Measurements from ENCODE around the gene NDUFA12. TPM values are rescaled to one million over a fixed set of nuclear protein-coding genes. Genes with fewer than 3 reads are reported as not detected.

NDUFA12 gene
- total RNA-seq, 1 experiment from 2014 or later: 79.7 TPM

DNA sequence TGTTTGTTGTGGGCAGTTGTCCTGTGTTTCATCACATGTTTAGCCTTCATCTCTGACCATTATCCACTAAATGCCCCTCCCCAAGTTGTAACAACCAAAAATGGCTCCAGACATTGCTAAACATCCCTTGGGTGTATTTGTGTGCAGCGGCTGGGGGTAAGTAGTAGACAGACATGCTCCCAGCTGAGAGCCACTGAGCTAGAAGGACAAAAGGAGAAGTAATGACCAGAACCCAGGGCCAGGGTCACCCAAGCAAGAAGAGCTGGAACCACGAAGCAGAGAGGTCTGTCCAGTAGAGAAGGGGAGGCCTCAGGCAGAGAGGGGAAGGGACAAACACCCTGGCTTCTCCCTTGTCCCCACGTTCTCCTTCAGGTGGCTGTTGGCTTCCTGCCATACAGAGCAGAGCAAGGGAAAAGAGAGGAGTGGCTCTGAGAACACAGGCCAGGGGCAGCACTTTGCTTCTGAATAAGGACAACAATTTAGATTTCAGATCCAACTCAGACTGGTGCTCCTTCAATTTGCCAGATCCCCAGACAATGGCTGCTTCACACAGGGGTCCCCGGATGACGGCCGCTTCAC, 55.2 kb downstream of the NDUFA12 start:
- TF ChIP-seq ZFX (IDR thresholded peaks at IDR 0.05): no peak
- no peak overlapping the region for H3K27ac ChIP-seq (ENCODE audit: low read depth, low read length)
- no peak overlapping the region for H2AFZ ChIP-seq (ENCODE audit: low read depth, low read length, poor library complexity, severe bottlenecking)
- intact Hi-C loops (cut with micrococcal nuclease): no loop called here
- H3K4me2 ChIP-seq (ENCODE audit: low read length): no peak overlapping the region
- ChIA-PET CTCF (no interaction called here), RAD21 (ENCODE audit: low non-redundant PET in 1 of 2, low total read pairs in 2 of 2, uncharacterized antibody in 2 of 2, unreplicated experiment in 2 of 2) (no interaction called here), POLR2A (no interaction called here)
- no peak overlapping the region for H3K4me3 ChIP-seq (replicated peaks in 1 of 2; ENCODE audit: low read depth in 1 of 2, low read length in 2 of 2)
- BruUV-seq (replicated peaks): no TSS peak
- no peaks in the 10 kb centered on the region for H3K9me3 ChIP-seq (ENCODE audit: control insufficient read depth in 1 of 2, insufficient read depth in 1 of 2, low read depth in 1 of 2, low read length in 2 of 2)
- H3K27me3 ChIP-seq (ENCODE audit: insufficient read depth, low read length): no peaks in the 10 kb centered on the region
- no peaks in the 10 kb centered on the region for H4K20me1 ChIP-seq (ENCODE audit: insufficient read depth)
- no peak for ATAC-seq
- no peaks in the 10 kb centered on the region for H3K79me2 ChIP-seq (ENCODE audit: insufficient read depth, low read length)
- H3K9ac ChIP-seq (ENCODE audit: low read length): no peak overlapping the region
- no peaks in the 10 kb centered on the region for H3K36me3 ChIP-seq (ENCODE audit: control insufficient read depth in 1 of 2, insufficient read depth in 2 of 2, low read length in 2 of 2)
- peaks cover 0 to 1% of the 10 kb centered on the region in 2 experiments; a peak in 1 of 4 replicates for H3K4me1 ChIP-seq (ENCODE audit: control insufficient read depth in 1 of 2, insufficient read depth in 2 of 2, low read length in 2 of 2)
- no peak for DNase-seq (ENCODE audit: low read depth, low spot score)
- H3K9me2 ChIP-seq (ENCODE audit: insufficient read depth): no peaks in the 10 kb centered on the region

DNA sequence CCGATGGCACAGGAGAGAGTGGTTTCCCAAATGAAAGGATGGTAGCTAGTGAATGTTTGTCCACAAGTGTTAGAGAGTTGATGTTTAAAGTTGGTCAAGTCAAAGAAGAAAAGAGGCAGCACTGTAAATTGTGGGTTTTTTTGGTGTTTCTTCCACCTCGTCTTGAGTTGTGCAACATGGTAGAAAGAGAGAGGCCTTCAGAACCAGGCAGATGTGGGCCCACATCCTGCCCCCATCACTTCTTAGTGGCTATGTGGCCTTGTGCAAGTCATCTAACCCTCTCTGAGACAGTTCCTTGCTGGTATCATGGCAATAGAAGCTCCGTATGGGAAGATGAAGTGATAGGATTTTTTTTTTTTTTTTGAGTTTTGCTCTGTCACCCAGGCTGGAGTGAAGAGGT, 60.8 kb downstream of the NDUFA12 start:
- no peak for ATAC-seq

More for the DNA sequence above, 60.8 kb downstream of the NDUFA12 start:
- no peaks in the 10 kb centered on the region for H4K20me1 ChIP-seq (ENCODE audit: insufficient read depth)
- no peaks in the 10 kb centered on the region for H3K36me3 ChIP-seq (ENCODE audit: control insufficient read depth in 1 of 2, insufficient read depth in 2 of 2, low read length in 2 of 2)
- CTCF ChIA-PET: no interaction called here
- no peak overlapping the region for H2AFZ ChIP-seq (ENCODE audit: low read depth, low read length, poor library complexity, severe bottlenecking)
- DNase-seq (ENCODE audit: low read depth, low spot score): no peak
- no peaks in the 10 kb centered on the region for H3K4me1 ChIP-seq (ENCODE audit: control insufficient read depth in 1 of 2, insufficient read depth in 2 of 2, low read length in 2 of 2)
- no peak overlapping the region for H3K27ac ChIP-seq (ENCODE audit: low read depth, low read length)
- no peaks in the 10 kb centered on the region for H3K9me3 ChIP-seq (ENCODE audit: control insufficient read depth in 1 of 2, insufficient read depth in 1 of 2, low read depth in 1 of 2, low read length in 2 of 2)
- POLR2A ChIA-PET: no interaction called here
- H3K4me3 ChIP-seq (replicated peaks in 1 of 2; ENCODE audit: low read depth in 1 of 2, low read length in 2 of 2): no peak overlapping the region
- no peak for TF ChIP-seq SP1 (IDR thresholded peaks at IDR 0.05; ENCODE audit: low read depth)
- TF ChIP-seq, protein P1, sequence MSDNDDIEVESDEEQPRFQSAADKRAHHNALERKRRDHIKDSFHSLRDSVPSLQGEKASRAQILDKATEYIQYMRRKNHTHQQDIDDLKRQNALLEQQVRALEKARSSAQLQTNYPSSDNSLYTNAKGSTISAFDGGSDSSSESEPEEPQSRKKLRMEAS (IDR thresholded peaks at IDR 0.05): no peak
- TF ChIP-seq ZNF274 (IDR thresholded peaks at IDR 0.05; ENCODE audit: low read depth, low read length): no peak
- TF ChIP-seq, protein P2, sequence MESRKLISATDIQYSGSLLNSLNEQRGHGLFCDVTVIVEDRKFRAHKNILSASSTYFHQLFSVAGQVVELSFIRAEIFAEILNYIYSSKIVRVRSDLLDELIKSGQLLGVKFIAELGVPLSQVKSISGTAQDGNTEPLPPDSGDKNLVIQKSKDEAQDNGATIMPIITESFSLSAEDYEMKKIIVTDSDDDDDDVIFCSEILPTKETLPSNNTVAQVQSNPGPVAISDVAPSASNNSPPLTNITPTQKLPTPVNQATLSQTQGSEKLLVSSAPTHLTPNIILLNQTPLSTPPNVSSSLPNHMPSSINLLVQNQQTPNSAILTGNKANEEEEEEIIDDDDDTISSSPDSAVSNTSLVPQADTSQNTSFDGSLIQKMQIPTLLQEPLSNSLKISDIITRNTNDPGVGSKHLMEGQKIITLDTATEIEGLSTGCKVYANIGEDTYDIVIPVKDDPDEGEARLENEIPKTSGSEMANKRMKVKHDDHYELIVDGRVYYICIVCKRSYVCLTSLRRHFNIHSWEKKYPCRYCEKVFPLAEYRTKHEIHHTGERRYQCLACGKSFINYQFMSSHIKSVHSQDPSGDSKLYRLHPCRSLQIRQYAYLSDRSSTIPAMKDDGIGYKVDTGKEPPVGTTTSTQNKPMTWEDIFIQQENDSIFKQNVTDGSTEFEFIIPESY (IDR thresholded peaks at IDR 0.05; ENCODE audit: extremely low read depth, insufficient replicate concordance, low read length): no peak
- TF ChIP-seq YY1 (IDR thresholded peaks at IDR 0.05; ENCODE audit: extremely low read depth, insufficient replicate concordance, low read depth, low read length): no peak
- TF ChIP-seq EZH2phosphoT487 (IDR thresholded peaks at IDR 0.05; ENCODE audit: borderline replicate concordance): no peak
- intact Hi-C loops (cut with micrococcal nuclease): no loop called here
- H3K4me2 ChIP-seq (ENCODE audit: low read length): no peak overlapping the region
- RAD21 ChIA-PET (ENCODE audit: low non-redundant PET in 1 of 2, low total read pairs in 2 of 2, uncharacterized antibody in 2 of 2, unreplicated experiment in 2 of 2): no interaction called here
- H3K9ac ChIP-seq (ENCODE audit: low read length): no peak overlapping the region
- no peaks in the 10 kb centered on the region for H3K79me2 ChIP-seq (ENCODE audit: insufficient read depth, low read length)
- no peaks in the 10 kb centered on the region for H3K9me2 ChIP-seq (ENCODE audit: insufficient read depth)
- H3K27me3 ChIP-seq (ENCODE audit: insufficient read depth, low read length): no peaks in the 10 kb centered on the region
- BruUV-seq (replicated peaks): no TSS peak

Data from HCT116 (cell line).